GM12878 (cell line): ENCODE data around the gene FAM229A. TPM values are rescaled to one million over a fixed set of nuclear protein-coding genes. Genes with fewer than 3 reads are reported as not detected.

Experiments used
- ATAC-seq: fragments of 200-7000 bp; cut with Tn5 transposase; 3 replicates; pipeline ENCODE4 v1.9.1; 2020; ENCODE audit warnings: mild to moderate bottlenecking, moderate library complexity
- BruUV-seq: library from RNA; stranded (reverse); fragments of 400-500 nt; replicated peaks from 2 replicates; lab custom pipeline; 2021; lab: Mats Ljungman, UMichigan
- CTCF ChIA-PET: fragments of 300-600 bp; sonication (Branson Sonifier 250); formaldehyde crosslinking; extraction: SDS; loops from one replicate; lab custom pipeline; 2021; ENCODE audit warnings: inconsistent platforms; lab: Yijun Ruan, JAX
- POLR2A ChIA-PET: fragments of 350-600 bp; formaldehyde crosslinking; extraction: SDS; loops from one replicate; lab custom pipeline; 2021; ENCODE audit warnings: inconsistent platforms; lab: Charles Lee
- RAD21 ChIA-PET: fragments of 300-600 bp; sonication (Branson Sonifier 250); formaldehyde crosslinking; loops from one replicate; lab custom pipeline; 2023; ENCODE audit warnings: antibody characterized with exemption; ENCODE audit not compliant: unreplicated experiment; lab: Charles Lee
- SMC1A ChIA-PET: fragments of 300-600 bp; sonication (Branson Sonifier 250); formaldehyde crosslinking; loops from one replicate; lab custom pipeline; 2023; ENCODE audit not compliant: unreplicated experiment, uncharacterized antibody; lab: Charles Lee
- DNase-seq: peaks from one replicate; pipeline ENCODE4 v3.0.0-alpha.2; 2011; ENCODE audit warnings: low read depth, low spot score
- FAIRE-seq: peaks from 3 replicates; lab custom pipeline; 2011; peaks lifted over from hg19 to GRCh38; lab: Jason Lieb, UNC
- H2AFZ ChIP-seq: 2 replicates; pipeline ENCODE4 v1.6.0; 2011; ENCODE audit warnings: low read depth, low read length, control low read depth; ENCODE audit not compliant: control insufficient read depth
- H3K27ac ChIP-seq: 2 replicates; pipeline ENCODE4 v1.5.1; 2011; ENCODE audit warnings: control low read depth; ENCODE audit not compliant: control insufficient read depth, insufficient read depth
- H3K27me3 ChIP-seq, 2 experiments: replicated peaks in 1 of 2; 2 replicates each; pipeline versions ENCODE4 v1.6.0 to v1.6.1; 2011; ENCODE audit warnings: low read length in 1 of 2; ENCODE audit not compliant: control insufficient read depth in 2 of 2, insufficient read depth in 2 of 2
- H3K36me3 ChIP-seq, 2 experiments: 2 replicates each; pipeline ENCODE4 v1.5.1; 2011; ENCODE audit warnings: low read length in 1 of 2; ENCODE audit not compliant: control insufficient read depth in 2 of 2, insufficient read depth in 2 of 2
- H3K4me1 ChIP-seq: 2 replicates; pipeline ENCODE4 v1.6.1; 2011; ENCODE audit warnings: mild to moderate bottlenecking, low read length, moderate library complexity, mixed read lengths; ENCODE audit not compliant: control insufficient read depth, insufficient read depth
- H3K4me2 ChIP-seq: 2 replicates; pipeline ENCODE4 v1.6.0; 2011; ENCODE audit warnings: control low read depth; ENCODE audit not compliant: control insufficient read depth, insufficient read depth
- H3K4me3 ChIP-seq: fragments of 200-600 bp; sonication (generic); 2 replicates; pipeline ENCODE4 v1.5.1; 2016
- H3K79me2 ChIP-seq: 2 replicates; pipeline ENCODE4 v1.6.0; 2011; ENCODE audit warnings: low read length; ENCODE audit not compliant: control insufficient read depth, insufficient read depth
- H3K9ac ChIP-seq: 2 replicates; pipeline ENCODE4 v1.8.0; 2011; ENCODE audit warnings: low read length, control low read depth, mixed read lengths; ENCODE audit not compliant: control insufficient read depth, insufficient read depth
- H3K9me3 ChIP-seq: replicated peaks from 3 replicates; pipeline ENCODE4 v1.5.1; 2011; ENCODE audit warnings: mild to moderate bottlenecking, low read length; ENCODE audit not compliant: control insufficient read depth, insufficient read depth
- H4K20me1 ChIP-seq: 2 replicates; pipeline ENCODE4 v1.6.0; 2011; ENCODE audit not compliant: control insufficient read depth, insufficient read depth
- CHD2 ChIP-seq: IDR thresholded peaks from 2 replicates; pipeline ENCODE4 v1.6.1; 2011; ENCODE audit warnings: low read depth, low read length, improper control_type of control experiment, borderline replicate concordance
- POLR2AphosphoS5 ChIP-seq: IDR thresholded peaks from 2 replicates; pipeline ENCODE4 v1.6.1; 2011; ENCODE audit warnings: mild to moderate bottlenecking, low read length, inconsistent platforms
- SPI1 ChIP-seq: IDR thresholded peaks from 2 replicates; pipeline ENCODE4 v1.6.1; 2011; ENCODE audit warnings: low read depth, mild to moderate bottlenecking, low read length, moderate library complexity, borderline replicate concordance; ENCODE audit not compliant: insufficient read depth
- TCF7 ChIP-seq: IDR thresholded peaks from 2 replicates; pipeline ENCODE4 v1.6.1; 2014; ENCODE audit warnings: antibody characterized with exemption, borderline replicate concordance
- YY1 ChIP-seq: IDR thresholded peaks from 2 replicates; pipeline ENCODE4 v1.6.1; 2011; ENCODE audit warnings: low read depth, mild to moderate bottlenecking, low read length
- WGBS: methylation state at CpG from one replicate; pipeline ENCODE4 v1.1.6; 2016; ENCODE audit warnings: low lambda C conversion rate; ENCODE audit not compliant: insufficient replicate concordance, insufficient coverage; ENCODE audit errors: missing lambda C conversion rate; 5-methylcytosine and 5-hydroxymethylcytosine counted together
- in situ Hi-C: fragments of 300-500 bp; cut with MboI; formaldehyde crosslinking; loops from 9 replicates; pipeline ENCODE4 v1.14.3; 2018; ENCODE audit warnings: mixed read lengths
- intact Hi-C: fragments of 100-400 bp; cut with micrococcal nuclease; formaldehyde crosslinking; loops from one replicate; pipeline ENCODE4 v1.14.2; 2022; ENCODE audit not compliant: unreplicated experiment
- polyA plus RNA-seq, 11 experiments: library from polyadenylated mRNA; depleted of rRNA in 4 of 11; unstranded in 6 of 11; stranded (reverse) in 5 of 11; fragments of >200 nt; fragmentation: Nextera tagmentation in 4 of 11; fragmentation: Illumina TruSeq in 1 of 11; extraction: Ambion mirVana in 4 of 11; extraction: Trizol in 1 of 11; gene quantifications; 1 replicate in 1 of 11; 2 replicates in 10 of 11; pipeline versions ENCODE4 v1.2.1 to v1.2.3, GENCODE V29; 2011 to 2016; ENCODE audit warnings: inconsistent platforms in 2 of 11, missing spikeins in 2 of 11, low read depth in 1 of 11
- total RNA-seq, 4 experiments: library from RNA; depleted of rRNA in 3 of 4; stranded (reverse); fragments of >200 nt in 3 of 4; fragmentation: Illumina TruSeq in 1 of 4; extraction: Trizol in 1 of 4; gene quantifications; 2 replicates each; pipeline versions ENCODE4 v1.2.1 to v1.2.3, GENCODE V29; 2013 to 2021

The FAM229A gene
- total and polyA plus RNA-seq, 10 of the 15 experiments (the other 5 are each of a cell fraction or from before 2014, with no cell fraction given) = 0.02 to 5.3 (median 1.4) TPM; not detected in 1

DNA sequence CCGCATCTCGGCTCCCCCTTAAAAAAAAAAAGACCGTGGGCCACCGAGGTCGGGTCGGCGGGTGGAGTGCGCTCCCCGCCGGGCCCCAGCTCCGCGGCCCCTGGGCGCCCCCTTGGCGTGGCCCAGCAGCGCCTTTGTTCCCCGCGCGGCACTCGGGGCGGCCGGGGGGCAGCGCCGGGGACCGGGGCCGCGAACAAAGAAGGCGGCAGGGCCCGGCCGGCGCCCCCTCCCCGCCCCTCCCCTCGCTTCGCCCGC is 26.8 kb downstream of the FAM229A start:
- TF ChIP-seq CHD2 (no peak), POLR2AphosphoS5 (no peak), TCF7 (no peak), YY1 (no peak), SPI1 (no peak)
- Histone ChIP-seq H2AFZ (no peak overlapping the region), H4K20me1 (no peaks in the 10 kb centered on the region; the same call in 1 of the 2 replicates), H3K27me3 (no peaks in the 10 kb centered on the region), H3K9me3 (no peaks in the 10 kb centered on the region), H3K4me3 (peak overlapping the region; percentile 80), H3K4me2 (no peak overlapping the region; the same call in 1 of the 2 replicates), H3K9ac (peak overlapping the region; percentile 83), H3K27ac (peak overlapping the region; percentile 48), H3K4me1 (peaks cover 57% of the 10 kb centered on the region), H3K36me3 (peaks cover 20 to 21% of the 10 kb centered on the region in 2 experiments), H3K79me2 (peaks cover 24% of the 10 kb centered on the region)
- ATAC-seq (no peak), DNase-seq (no peak), FAIRE-seq (no peak)
- POLR2A ChIA-PET = interaction anchor here (0.5 to 3.8 kb wide), 15 partner anchors 12 to 364 kb away, joined by 3 to 46 read pairs (median 4); partner anchors contain the start of genes BSDC1, HDAC1 and LCK
- intact Hi-C loops (loop anchor here (2.0 kb wide), 2 partner anchors 37 to 59 kb away; partner anchors contain the start of gene BSDC1), in situ Hi-C loops (no loop called here)
- 2% methylated on average over 21 of the region's 34 CpGs for WGBS
- SMC1A ChIA-PET = interaction anchor here (1.0 to 3.4 kb wide), 7 partner anchors 9 to 78 kb away, joined by 3 to 16 read pairs (median 6); partner anchors contain the start of gene BSDC1
- CTCF ChIA-PET = interaction anchor here (0.7 to 2.4 kb wide), 12 partner anchors 13 to 120 kb away, joined by 3 to 17 read pairs (median 5); partner anchors contain the start of gene BSDC1
- RAD21 ChIA-PET = interaction anchor here (0.6 to 3.2 kb wide), 19 partner anchors 8 to 223 kb away, joined by 3 to 30 read pairs (median 5); partner anchors contain the start of genes BSDC1, EIF3I, HDAC1 and LCK
- BruUV-seq = no TSS peak
